SH-SY5Y (cell line): ENCODE results near the gene DLG2.

Source experiments
- GATA2 ChIP-seq: IDR thresholded peaks from 2 replicates; pipeline ENCODE4 v1.6.1; 2011; ENCODE audit warnings: mild to moderate bottlenecking, low read depth, low read length
- GATA3 ChIP-seq: IDR thresholded peaks from 2 replicates; pipeline ENCODE4 v1.6.1; 2011; ENCODE audit warnings: low read depth, mild to moderate bottlenecking, low read length, moderate library complexity

GRCh38 chr11:85276332-85276731, 350.8 kb downstream of the DLG2 start:
- no peak for TF ChIP-seq GATA2
- no peak for TF ChIP-seq GATA3
